PC-3 (cell line): Measurements from ENCODE around the gene CD2AP.

Experiments used
- CTCF ChIP-seq: fragments of 300-600 bp; sonication (generic); conservative IDR thresholded peaks from 2 replicates; pipeline ENCODE4 v1.5.1; 2017; ENCODE audit warnings: antibody characterized with exemption, low read depth, mild to moderate bottlenecking, low read length
- EZH2 ChIP-seq: fragments of 300-600 bp; sonication (generic); IDR thresholded peaks from one replicate; pipeline ENCODE4 v1.6.1; 2017; ENCODE audit warnings: antibody characterized with exemption, mild to moderate bottlenecking, low read length; ENCODE audit not compliant: unreplicated experiment
- EZH2phosphoT487 ChIP-seq: fragments of 300-600 bp; sonication (generic); IDR thresholded peaks from 2 replicates; pipeline ENCODE4 v1.6.1; 2018; ENCODE audit warnings: mild to moderate bottlenecking, antibody characterized with exemption, low read length, borderline replicate concordance

DNA sequence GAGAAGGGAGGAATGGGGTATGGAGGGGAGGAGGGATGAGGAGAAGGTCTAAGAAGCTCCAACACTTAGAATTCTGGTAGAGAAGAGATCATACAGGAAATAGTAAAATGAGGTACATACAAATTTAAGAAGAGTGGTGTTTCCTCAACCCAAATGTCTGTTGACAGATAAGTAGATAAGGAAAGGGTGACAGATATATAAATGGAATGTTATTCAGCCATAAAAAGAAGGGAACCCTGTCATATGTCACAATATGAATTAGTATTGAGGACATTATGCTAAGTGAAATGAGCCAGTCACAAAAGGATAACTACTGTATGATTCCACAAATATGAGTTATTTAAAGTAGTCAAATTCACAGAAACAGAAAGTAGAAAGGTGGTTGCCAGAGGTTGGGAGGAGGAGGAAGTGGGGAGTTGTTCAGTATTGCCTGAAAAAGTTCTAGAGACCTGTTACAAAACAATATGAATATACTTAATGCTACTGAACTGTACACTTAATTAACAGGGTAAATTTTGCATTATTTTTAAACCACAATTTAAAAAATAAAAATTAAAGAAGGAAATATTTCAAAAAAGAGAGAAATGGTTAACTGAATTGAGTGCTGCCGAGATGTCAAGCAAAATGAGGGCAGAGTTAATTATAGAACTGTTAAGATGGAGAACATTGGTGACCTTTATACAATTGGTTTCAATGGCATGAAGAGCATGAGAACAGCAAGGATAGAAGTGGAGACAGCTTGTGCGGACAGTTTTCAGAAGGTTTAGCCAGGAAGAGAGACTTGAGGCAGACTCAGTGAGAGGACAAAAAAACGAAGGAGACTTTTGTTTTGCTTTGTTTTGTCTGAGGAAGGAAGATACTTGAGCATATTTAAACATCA, 173.2 kb downstream of the CD2AP start:
- no peak for TF ChIP-seq CTCF
- TF ChIP-seq EZH2phosphoT487: no peak
- no peak for TF ChIP-seq EZH2
